Ishikawa (cell line): ENCODE measurements around the gene LIPE.

Experiments used
- EGR1 ChIP-seq: IDR thresholded peaks from 2 replicates; pipeline ENCODE4 v1.6.1; 2012
- EP300 ChIP-seq: IDR thresholded peaks from 2 replicates; pipeline ENCODE4 v1.6.1; 2012; ENCODE audit warnings: borderline replicate concordance
- RAD21 ChIP-seq: IDR thresholded peaks from 2 replicates; pipeline ENCODE4 v1.6.1; 2012; ENCODE audit warnings: low read depth
- TCF12 ChIP-seq: IDR thresholded peaks from 2 replicates; pipeline ENCODE4 v1.6.1; 2012; ENCODE audit warnings: low read depth
- TEAD4 ChIP-seq: IDR thresholded peaks from 2 replicates; pipeline ENCODE4 v1.6.1; 2012
- TF ChIP-seq, protein P1 (sequence below): IDR thresholded peaks from 2 replicates; pipeline ENCODE4 v1.6.1; 2012; ENCODE audit warnings: low read depth, mild to moderate bottlenecking
- TF ChIP-seq, protein P2 (sequence below): IDR thresholded peaks from 2 replicates; pipeline ENCODE4 v1.6.1; 2012

DNA sequence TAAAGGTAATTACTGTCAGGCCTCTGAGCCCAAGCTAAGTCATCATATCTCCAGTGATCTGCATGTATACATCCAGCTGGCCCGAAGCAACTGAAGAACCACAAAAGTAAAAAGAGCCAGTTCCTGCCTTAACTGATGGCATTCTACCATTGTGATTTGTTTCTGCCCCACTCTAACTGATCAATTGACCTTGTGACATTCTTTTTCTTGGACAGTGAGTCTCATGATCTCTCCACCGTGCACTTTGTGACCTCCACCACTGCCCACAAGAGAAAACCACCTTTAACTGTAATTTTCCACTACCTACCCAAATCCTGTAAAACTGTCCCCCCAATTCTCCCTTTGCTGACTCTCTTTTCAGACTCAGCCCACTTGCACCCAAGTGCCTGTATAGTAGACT lies 32.7 kb upstream of the LIPE start:
- TF ChIP-seq EP300 (no peak), TEAD4 (no peak), RAD21 (no peak), EGR1 (no peak), TCF12 (no peak)
- TF ChIP-seq, protein P1, sequence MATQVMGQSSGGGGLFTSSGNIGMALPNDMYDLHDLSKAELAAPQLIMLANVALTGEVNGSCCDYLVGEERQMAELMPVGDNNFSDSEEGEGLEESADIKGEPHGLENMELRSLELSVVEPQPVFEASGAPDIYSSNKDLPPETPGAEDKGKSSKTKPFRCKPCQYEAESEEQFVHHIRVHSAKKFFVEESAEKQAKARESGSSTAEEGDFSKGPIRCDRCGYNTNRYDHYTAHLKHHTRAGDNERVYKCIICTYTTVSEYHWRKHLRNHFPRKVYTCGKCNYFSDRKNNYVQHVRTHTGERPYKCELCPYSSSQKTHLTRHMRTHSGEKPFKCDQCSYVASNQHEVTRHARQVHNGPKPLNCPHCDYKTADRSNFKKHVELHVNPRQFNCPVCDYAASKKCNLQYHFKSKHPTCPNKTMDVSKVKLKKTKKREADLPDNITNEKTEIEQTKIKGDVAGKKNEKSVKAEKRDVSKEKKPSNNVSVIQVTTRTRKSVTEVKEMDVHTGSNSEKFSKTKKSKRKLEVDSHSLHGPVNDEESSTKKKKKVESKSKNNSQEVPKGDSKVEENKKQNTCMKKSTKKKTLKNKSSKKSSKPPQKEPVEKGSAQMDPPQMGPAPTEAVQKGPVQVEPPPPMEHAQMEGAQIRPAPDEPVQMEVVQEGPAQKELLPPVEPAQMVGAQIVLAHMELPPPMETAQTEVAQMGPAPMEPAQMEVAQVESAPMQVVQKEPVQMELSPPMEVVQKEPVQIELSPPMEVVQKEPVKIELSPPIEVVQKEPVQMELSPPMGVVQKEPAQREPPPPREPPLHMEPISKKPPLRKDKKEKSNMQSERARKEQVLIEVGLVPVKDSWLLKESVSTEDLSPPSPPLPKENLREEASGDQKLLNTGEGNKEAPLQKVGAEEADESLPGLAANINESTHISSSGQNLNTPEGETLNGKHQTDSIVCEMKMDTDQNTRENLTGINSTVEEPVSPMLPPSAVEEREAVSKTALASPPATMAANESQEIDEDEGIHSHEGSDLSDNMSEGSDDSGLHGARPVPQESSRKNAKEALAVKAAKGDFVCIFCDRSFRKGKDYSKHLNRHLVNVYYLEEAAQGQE: no peak
- TF ChIP-seq, protein P2, sequence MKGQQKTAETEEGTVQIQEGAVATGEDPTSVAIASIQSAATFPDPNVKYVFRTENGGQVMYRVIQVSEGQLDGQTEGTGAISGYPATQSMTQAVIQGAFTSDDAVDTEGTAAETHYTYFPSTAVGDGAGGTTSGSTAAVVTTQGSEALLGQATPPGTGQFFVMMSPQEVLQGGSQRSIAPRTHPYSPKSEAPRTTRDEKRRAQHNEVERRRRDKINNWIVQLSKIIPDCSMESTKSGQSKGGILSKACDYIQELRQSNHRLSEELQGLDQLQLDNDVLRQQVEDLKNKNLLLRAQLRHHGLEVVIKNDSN: no peak
